ENCODE data around the gene PATJ. TPM values are rescaled to one million over a fixed set of nuclear protein-coding genes. Genes with fewer than 3 reads are reported as not detected.

PATJ gene
- total RNA-seq, 1 experiment from 2014 or later = 28.7 TPM

DNA sequence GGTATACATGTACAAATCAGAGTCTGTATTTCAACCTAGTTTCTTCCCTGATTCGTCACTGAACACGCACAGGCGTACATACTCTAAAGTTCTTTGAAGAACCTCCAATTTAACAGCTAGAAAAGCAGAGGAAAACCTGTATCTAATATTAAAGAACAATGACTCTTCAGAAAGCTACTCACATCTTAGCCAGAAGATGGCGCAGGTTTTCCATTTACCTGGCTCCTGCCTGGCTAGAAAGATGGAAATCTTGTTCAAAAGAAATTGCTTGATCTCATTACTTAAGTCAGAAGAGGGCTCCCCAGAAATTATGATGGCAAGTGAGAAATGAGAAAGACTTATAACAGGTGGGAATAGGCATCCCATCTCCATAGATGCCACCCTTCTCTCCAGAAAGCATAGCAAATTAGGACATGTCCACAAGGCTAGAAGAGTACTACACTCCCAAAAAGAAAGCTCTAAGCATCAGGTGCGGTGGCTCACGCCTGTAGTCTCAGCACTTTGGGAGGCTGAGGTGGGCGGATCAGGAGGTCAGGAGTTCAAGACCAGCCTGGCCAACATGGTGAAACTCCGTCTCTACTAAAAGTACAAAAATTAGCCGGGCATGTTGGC, 433.4 kb downstream of the PATJ start:
- peaks cover 7% of the 10 kb centered on the region; the same call in 1 of the 2 replicates for H3K4me1 ChIP-seq (ENCODE audit: insufficient read depth, low read length)
- H3K4me2 ChIP-seq (ENCODE audit: low read length) = no peak overlapping the region
- no peaks in the 10 kb centered on the region for H3K9me2 ChIP-seq (replicated peaks; ENCODE audit: low read length)
- no peaks in the 10 kb centered on the region for H3F3A ChIP-seq (ENCODE audit: low read length, unreplicated experiment)
- H3K9ac ChIP-seq (ENCODE audit: low read length) = no peak overlapping the region
- no peaks in the 10 kb centered on the region for H3K36me3 ChIP-seq (ENCODE audit: low read depth, low read length)
- TF ChIP-seq, protein P1, sequence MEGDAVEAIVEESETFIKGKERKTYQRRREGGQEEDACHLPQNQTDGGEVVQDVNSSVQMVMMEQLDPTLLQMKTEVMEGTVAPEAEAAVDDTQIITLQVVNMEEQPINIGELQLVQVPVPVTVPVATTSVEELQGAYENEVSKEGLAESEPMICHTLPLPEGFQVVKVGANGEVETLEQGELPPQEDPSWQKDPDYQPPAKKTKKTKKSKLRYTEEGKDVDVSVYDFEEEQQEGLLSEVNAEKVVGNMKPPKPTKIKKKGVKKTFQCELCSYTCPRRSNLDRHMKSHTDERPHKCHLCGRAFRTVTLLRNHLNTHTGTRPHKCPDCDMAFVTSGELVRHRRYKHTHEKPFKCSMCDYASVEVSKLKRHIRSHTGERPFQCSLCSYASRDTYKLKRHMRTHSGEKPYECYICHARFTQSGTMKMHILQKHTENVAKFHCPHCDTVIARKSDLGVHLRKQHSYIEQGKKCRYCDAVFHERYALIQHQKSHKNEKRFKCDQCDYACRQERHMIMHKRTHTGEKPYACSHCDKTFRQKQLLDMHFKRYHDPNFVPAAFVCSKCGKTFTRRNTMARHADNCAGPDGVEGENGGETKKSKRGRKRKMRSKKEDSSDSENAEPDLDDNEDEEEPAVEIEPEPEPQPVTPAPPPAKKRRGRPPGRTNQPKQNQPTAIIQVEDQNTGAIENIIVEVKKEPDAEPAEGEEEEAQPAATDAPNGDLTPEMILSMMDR (conservative IDR thresholded peaks at IDR 0.05; ENCODE audit: low read depth, low read length) = peak; percentile 88
- TF ChIP-seq EZH2 (IDR thresholded peaks at IDR 0.05; ENCODE audit: low read length, unreplicated experiment) = no peak
- no peak for TF ChIP-seq EZH2phosphoT487 (IDR thresholded peaks at IDR 0.05; ENCODE audit: borderline replicate concordance, low read length)
- H3K27me3 ChIP-seq (ENCODE audit: low read length) = no peaks in the 10 kb centered on the region
- no peak overlapping the region for H2AFZ ChIP-seq (ENCODE audit: low read length)
- CTCF ChIA-PET = interaction anchor here (0.5 to 1.6 kb wide), 6 partner anchors 232 to 386 kb away, joined by 3 to 6 read pairs (median 3); no protein-coding TSS in a partner anchor
- no peak overlapping the region for H3K27ac ChIP-seq (ENCODE audit: low read length)
- POLR2A ChIA-PET (ENCODE audit: unreplicated experiment) = interaction anchor here (0.6 kb wide), 1 partner anchor 260 kb away, joined by 23 read pairs; no protein-coding TSS in a partner anchor
- BruUV-seq (replicated peaks) = no TSS peak
- no peak overlapping the region for H3K4me3 ChIP-seq (ENCODE audit: low read length)
- no peaks in the 10 kb centered on the region for H4K20me1 ChIP-seq (ENCODE audit: low read length)
- ATAC-seq (peak; percentile 64), DNase-seq (peak; percentile 77)
- intact Hi-C loops (cut with micrococcal nuclease) = loop anchor here (1.0 to 2.0 kb wide), 3 partner anchors 232 to 571 kb away; no protein-coding TSS in a partner anchor
- no peaks in the 10 kb centered on the region for H3K9me3 ChIP-seq (ENCODE audit: low read length)
- no peaks in the 10 kb centered on the region for H3K79me2 ChIP-seq (ENCODE audit: low read length)

DNA sequence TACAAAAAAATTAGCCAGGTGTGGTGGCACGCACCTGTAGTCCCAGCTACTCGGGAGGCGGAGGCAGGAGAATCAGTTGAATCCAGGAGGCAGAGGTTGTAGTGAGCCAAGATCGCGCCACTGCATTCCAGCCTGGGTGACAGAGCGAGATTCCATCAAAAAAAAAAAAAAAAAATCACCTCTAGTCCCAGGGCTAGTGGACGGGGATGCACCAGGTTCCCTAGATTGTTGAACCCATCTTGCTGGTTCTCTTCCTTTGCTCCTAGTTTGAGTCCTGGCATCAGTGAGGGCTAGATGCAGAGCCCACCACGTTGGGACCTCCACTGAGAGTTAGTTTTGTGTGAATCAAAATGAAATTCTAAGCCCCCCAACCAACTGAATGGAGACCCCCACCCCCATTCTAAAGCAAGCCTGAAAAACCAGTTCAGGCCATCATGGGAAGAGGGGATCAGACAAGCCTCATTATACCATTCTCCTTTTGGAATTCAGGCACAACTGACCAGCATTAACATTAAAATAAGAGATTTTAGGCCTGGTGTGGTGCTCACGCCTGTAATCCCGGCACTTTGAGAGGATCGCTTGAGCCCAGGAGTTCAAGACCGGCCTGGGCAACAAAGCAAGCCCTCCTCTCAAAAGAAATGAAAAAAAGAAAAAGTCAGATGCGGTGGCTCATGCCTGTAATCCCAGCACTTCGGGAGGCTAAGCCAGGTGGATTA, 434.5 kb downstream of the PATJ start:
- Histone ChIP-seq H3K4me2 (ENCODE audit: low read length) (no peak overlapping the region), H3F3A (ENCODE audit: low read length, unreplicated experiment) (no peaks in the 10 kb centered on the region), H3K9me2 (replicated peaks; ENCODE audit: low read length) (no peaks in the 10 kb centered on the region), H3K27me3 (ENCODE audit: low read length) (no peaks in the 10 kb centered on the region), H2AFZ (ENCODE audit: low read length) (no peak overlapping the region), H3K79me2 (ENCODE audit: low read length) (no peaks in the 10 kb centered on the region), H3K27ac (ENCODE audit: low read length) (no peak overlapping the region), H3K9me3 (ENCODE audit: low read length) (no peaks in the 10 kb centered on the region), H3K4me1 (ENCODE audit: insufficient read depth, low read length) (peaks cover 10% of the 10 kb centered on the region; the same call in 1 of the 2 replicates), H4K20me1 (ENCODE audit: low read length) (no peaks in the 10 kb centered on the region), H3K9ac (ENCODE audit: low read length) (no peak overlapping the region), H3K36me3 (ENCODE audit: low read depth, low read length) (no peaks in the 10 kb centered on the region), H3K4me3 (ENCODE audit: low read length) (no peak overlapping the region)
- ChIA-PET CTCF (no interaction called here), POLR2A (ENCODE audit: unreplicated experiment) (no interaction called here)
- BruUV-seq (replicated peaks) = no TSS peak
- TF ChIP-seq, protein P1 (conservative IDR thresholded peaks at IDR 0.05; ENCODE audit: low read depth, low read length) = no peak
- TF ChIP-seq EZH2 (IDR thresholded peaks at IDR 0.05; ENCODE audit: low read length, unreplicated experiment) (no peak), EZH2phosphoT487 (IDR thresholded peaks at IDR 0.05; ENCODE audit: borderline replicate concordance, low read length) (no peak)
- DNase-seq (no peak), ATAC-seq (no peak)
- intact Hi-C loops (cut with micrococcal nuclease) = no loop called here

DNA sequence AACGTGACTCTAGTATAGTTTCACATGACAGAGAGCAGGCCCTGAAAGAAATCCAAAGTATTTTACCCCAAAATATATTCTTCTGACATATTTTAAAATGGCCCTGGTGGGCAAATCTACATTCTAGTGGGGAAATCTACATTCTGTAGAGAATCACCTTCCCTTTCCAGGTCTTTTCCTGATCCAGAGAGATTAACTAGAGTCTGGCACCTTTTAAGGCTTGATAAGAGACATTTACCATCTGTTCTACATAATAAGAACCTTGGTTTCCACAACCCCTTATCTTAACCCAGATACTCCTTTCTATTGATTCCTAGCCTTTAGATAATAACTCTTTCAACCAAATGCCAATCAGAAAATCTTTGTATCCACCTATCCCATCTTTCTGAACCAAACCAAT, 435.3 kb downstream of the PATJ start:
- no peaks in the 10 kb centered on the region for H3K9me2 ChIP-seq (replicated peaks; ENCODE audit: low read length)
- no peaks in the 10 kb centered on the region for H3K9me3 ChIP-seq (ENCODE audit: low read length)
- H2AFZ ChIP-seq (ENCODE audit: low read length) = no peak overlapping the region
- H3K79me2 ChIP-seq (ENCODE audit: low read length) = no peaks in the 10 kb centered on the region
- H3K4me3 ChIP-seq (ENCODE audit: low read length) = no peak overlapping the region
- intact Hi-C loops (cut with micrococcal nuclease) = no loop called here
- no peak overlapping the region for H3K27ac ChIP-seq (ENCODE audit: low read length)
- no peak overlapping the region for H3K4me2 ChIP-seq (ENCODE audit: low read length)
- DNase-seq = no peak
- no peak for ATAC-seq
- H3K4me1 ChIP-seq (ENCODE audit: insufficient read depth, low read length) = peaks cover 10% of the 10 kb centered on the region; the same call in 1 of the 2 replicates
- no TSS peak for BruUV-seq (replicated peaks)
- ChIA-PET CTCF (no interaction called here), POLR2A (ENCODE audit: unreplicated experiment) (no interaction called here)
- H3F3A ChIP-seq (ENCODE audit: low read length, unreplicated experiment) = no peaks in the 10 kb centered on the region
- TF ChIP-seq EZH2 (IDR thresholded peaks at IDR 0.05; ENCODE audit: low read length, unreplicated experiment) (no peak), EZH2phosphoT487 (IDR thresholded peaks at IDR 0.05; ENCODE audit: borderline replicate concordance, low read length) (no peak)
- TF ChIP-seq, protein P1 (conservative IDR thresholded peaks at IDR 0.05; ENCODE audit: low read depth, low read length) = no peak
- no peak overlapping the region for H3K9ac ChIP-seq (ENCODE audit: low read length)
- no peaks in the 10 kb centered on the region for H3K27me3 ChIP-seq (ENCODE audit: low read length)
- no peaks in the 10 kb centered on the region for H3K36me3 ChIP-seq (ENCODE audit: low read depth, low read length)
- no peaks in the 10 kb centered on the region for H4K20me1 ChIP-seq (ENCODE audit: low read length)
